GM12878 (cell line): ENCODE results near the gene VTI1A.

Experiments
- CTCF ChIP-seq, 3 experiments: IDR thresholded peaks in 2 of 3; conservative IDR thresholded peaks in 1 of 3; 2 replicates each; pipeline ENCODE4 v1.5.1; 2011; ENCODE audit warnings: low read depth in 3 of 3, low read length in 3 of 3, mild to moderate bottlenecking in 3 of 3, control low read depth in 2 of 3, moderate library complexity in 2 of 3, inconsistent platforms in 1 of 3, mixed read lengths in 1 of 3; ENCODE audit not compliant: control insufficient read depth in 2 of 3, insufficient read depth in 1 of 3; ENCODE audit errors: extremely low read depth in 1 of 3
- EZH2 ChIP-seq: IDR thresholded peaks from 2 replicates; pipeline ENCODE4 v1.6.1; 2012; ENCODE audit warnings: low read depth, mild to moderate bottlenecking, control low read depth, inconsistent platforms, low read length, borderline replicate concordance; ENCODE audit not compliant: control insufficient read depth
- HDAC2 ChIP-seq: fragments of 200-600 bp; sonication (generic); IDR thresholded peaks from 2 replicates; pipeline ENCODE4 v1.6.1; 2017
- NBN ChIP-seq: fragments of 450-650 bp; IDR thresholded peaks from 2 replicates; pipeline ENCODE4 v1.6.1; 2016
- NRF1 ChIP-seq: conservative IDR thresholded peaks from 2 replicates; pipeline ENCODE4 v1.6.1; 2011; ENCODE audit warnings: mild to moderate bottlenecking, low read depth, low read length, improper control_type of control experiment
- POLR2A ChIP-seq: IDR thresholded peaks from 2 replicates; pipeline ENCODE4 v1.6.1; 2011; ENCODE audit warnings: low read depth, mild to moderate bottlenecking, low read length
- POLR2AphosphoS5 ChIP-seq: IDR thresholded peaks from 2 replicates; pipeline ENCODE4 v1.6.1; 2011; ENCODE audit warnings: mild to moderate bottlenecking, low read length, inconsistent platforms
- RCOR1 ChIP-seq: conservative IDR thresholded peaks from 2 replicates; pipeline ENCODE4 v1.6.1; 2012; ENCODE audit warnings: low read depth, low read length, improper control_type of control experiment
- WRNIP1 ChIP-seq: IDR thresholded peaks from 2 replicates; pipeline ENCODE4 v1.6.1; 2011; ENCODE audit warnings: low read depth, low read length, improper control_type of control experiment, borderline replicate concordance
- YY1 ChIP-seq: IDR thresholded peaks from 2 replicates; pipeline ENCODE4 v1.6.1; 2011; ENCODE audit warnings: low read depth, mild to moderate bottlenecking, low read length
- ZBTB33 ChIP-seq: fragments of 450-650 bp; IDR thresholded peaks from 2 replicates; pipeline ENCODE4 v1.6.1; 2017; ENCODE audit warnings: mild to moderate bottlenecking

- no peak for TF ChIP-seq CTCF (IDR thresholded peaks at IDR 0.05 in 2 of 3, conservative IDR thresholded peaks at IDR 0.05 in 1 of 3; ENCODE audit: control insufficient read depth in 2 of 3, extremely low read depth in 1 of 3, insufficient read depth in 1 of 3, low read depth in 3 of 3, low read length in 3 of 3)
- TF ChIP-seq WRNIP1: no peak
- TF ChIP-seq NRF1: no peak
- TF ChIP-seq POLR2AphosphoS5: no peak
- TF ChIP-seq POLR2A: no peak
- TF ChIP-seq RCOR1: no peak
- TF ChIP-seq ZBTB33: no peak
- no peak for TF ChIP-seq NBN
- no peak for TF ChIP-seq YY1
- no peak for TF ChIP-seq HDAC2
- TF ChIP-seq EZH2: no peak
Observed at GRCh38 chr10:112484399-112484798, 37.4 kb downstream of the VTI1A start.
